AG09309 (cell line): ENCODE measurements around the gene GATAD2B.

ENCODE experiments used
- DNase-seq: peaks from one replicate; pipeline ENCODE4 v3.0.0-alpha.2; 2010; ENCODE audit warnings: low read depth
- H3K4me3 ChIP-seq: 2 replicates; pipeline ENCODE4 v1.5.1; 2011; ENCODE audit warnings: mild to moderate bottlenecking, low read depth, low read length, moderate library complexity; ENCODE audit not compliant: control insufficient read depth
- TF ChIP-seq, protein P1 (sequence below): IDR thresholded peaks from 2 replicates; pipeline ENCODE4 v1.5.1; 2011; ENCODE audit warnings: mild to moderate bottlenecking, low read depth, low read length, inconsistent platforms; ENCODE audit not compliant: insufficient read depth, control insufficient read depth; ENCODE audit errors: missing control alignments

The GATAD2B gene

DNA sequence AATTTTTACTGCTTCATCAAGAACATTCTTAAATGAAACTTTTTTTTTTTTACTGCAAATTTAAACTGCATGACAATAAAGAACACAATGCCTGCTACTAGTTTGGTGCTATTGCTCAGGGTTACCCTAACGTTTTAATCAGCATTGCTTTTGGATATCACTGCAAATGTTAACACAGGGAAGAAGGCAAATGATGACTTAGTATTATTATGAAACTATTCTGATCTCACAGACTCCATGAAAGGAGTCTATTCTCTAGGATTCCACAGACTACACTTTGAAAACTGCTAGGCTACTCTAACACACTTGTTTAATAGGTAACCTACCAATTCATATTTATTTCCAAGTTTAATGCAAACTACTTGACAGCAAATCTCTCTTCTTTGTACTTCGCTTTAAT lies 49.8 kb downstream of the GATAD2B start:
- TF ChIP-seq, protein P1, sequence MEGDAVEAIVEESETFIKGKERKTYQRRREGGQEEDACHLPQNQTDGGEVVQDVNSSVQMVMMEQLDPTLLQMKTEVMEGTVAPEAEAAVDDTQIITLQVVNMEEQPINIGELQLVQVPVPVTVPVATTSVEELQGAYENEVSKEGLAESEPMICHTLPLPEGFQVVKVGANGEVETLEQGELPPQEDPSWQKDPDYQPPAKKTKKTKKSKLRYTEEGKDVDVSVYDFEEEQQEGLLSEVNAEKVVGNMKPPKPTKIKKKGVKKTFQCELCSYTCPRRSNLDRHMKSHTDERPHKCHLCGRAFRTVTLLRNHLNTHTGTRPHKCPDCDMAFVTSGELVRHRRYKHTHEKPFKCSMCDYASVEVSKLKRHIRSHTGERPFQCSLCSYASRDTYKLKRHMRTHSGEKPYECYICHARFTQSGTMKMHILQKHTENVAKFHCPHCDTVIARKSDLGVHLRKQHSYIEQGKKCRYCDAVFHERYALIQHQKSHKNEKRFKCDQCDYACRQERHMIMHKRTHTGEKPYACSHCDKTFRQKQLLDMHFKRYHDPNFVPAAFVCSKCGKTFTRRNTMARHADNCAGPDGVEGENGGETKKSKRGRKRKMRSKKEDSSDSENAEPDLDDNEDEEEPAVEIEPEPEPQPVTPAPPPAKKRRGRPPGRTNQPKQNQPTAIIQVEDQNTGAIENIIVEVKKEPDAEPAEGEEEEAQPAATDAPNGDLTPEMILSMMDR, result no peak
- no peak overlapping the region for H3K4me3 ChIP-seq
- no peak for DNase-seq

DNA sequence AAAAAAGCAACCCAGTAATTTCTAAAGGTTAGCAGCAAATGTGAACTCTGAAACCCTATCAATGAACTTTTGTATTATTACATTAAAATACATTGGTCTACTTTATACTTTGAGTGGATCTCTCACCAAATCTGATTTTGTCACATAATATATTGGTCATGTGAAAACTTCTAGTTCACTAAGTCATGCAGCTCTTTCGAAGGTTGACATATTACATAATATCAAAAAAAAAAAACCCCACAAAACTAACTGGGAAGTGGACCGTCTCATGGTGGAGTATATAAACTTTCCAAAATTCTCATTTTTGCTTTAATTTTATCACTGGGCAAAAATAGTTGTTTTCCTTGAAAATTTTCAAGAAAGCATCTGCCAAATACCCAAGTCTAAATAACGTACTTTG lies 50.4 kb downstream of the GATAD2B start:
- DNase-seq, result no peak
- TF ChIP-seq, protein P1, result no peak
- no peak overlapping the region for H3K4me3 ChIP-seq

DNA sequence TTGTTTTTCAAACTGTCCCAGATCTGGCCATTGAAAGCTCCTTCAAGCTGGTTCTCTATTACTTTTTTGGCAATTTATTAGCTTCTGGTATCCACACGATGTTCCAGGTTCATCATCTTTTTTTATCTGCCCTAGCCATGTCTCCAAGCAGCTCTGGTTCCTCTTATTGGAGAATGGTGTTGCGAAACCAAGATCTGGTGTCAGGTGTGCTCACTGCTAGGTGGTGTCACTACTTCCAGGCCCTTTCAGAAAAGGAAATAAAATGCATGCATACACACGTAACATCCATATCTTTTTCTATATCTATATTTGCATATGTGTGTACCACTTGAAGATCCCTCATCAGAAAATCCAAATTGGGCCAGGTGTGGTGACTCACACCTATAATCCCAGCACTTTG lies 53.3 kb downstream of the GATAD2B start:
- H3K4me3 ChIP-seq, result no peak overlapping the region
- TF ChIP-seq, protein P1, result no peak
- no peak for DNase-seq

DNA sequence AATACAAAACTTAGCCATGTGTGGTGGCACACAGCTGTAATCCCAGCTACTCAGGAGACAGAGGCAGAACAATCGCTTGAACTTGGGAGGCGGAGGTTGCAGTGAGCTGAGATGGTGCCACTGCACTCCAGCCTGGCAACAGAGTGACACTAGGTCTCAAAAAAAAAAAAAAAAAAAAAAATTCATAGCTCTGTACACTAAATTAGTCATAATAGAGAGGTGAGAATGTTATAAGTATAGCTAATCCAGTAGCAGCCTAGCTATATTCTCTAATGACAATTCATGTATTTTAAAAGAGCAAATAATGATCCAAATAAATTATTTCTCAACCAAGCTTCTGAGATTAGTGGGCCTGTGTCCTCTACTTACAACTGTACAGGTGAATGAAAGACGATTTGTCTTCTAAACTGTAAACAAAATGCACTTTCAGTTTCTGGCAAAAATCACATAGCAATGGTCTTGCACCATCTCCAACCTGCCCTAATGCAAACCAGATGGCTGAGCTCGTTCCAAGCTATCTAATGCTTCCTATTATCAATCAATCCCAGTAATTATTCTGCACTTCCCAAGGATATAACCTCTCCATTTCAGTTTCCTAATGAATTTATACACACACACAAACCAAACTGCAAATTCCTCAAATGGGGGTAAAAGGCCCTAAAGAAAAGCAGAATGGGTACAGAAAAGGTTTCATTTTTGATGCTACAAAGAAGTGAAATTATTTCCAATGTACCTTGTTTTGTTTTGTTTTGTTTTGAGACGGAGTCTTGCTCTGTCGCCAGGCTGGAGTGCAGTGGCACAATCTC lies 56.5 kb downstream of the GATAD2B start:
- no peak overlapping the region for H3K4me3 ChIP-seq
- peak; percentile 41 for DNase-seq

DNA sequence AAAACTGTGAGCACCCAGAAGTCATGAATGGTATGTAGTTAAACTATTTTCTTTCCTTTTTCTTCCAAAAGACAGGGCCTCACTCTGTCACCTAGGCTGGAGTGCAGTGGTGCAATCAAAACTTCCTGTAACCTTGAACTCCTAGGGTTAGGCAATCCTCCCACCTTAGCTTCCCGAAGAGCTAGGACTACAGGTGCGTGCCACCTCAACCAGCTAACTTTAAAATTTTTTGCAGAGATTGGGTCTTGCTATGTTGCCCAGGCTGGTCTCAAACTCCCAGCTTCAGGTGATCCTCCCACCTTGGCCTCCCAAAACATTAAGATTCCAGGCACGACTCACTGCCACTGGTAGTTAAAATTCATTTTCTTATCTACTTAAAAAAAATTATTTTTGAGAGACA lies 62.5 kb downstream of the GATAD2B start:
- H3K4me3 ChIP-seq, result no peak overlapping the region
- TF ChIP-seq, protein P1, result no peak
- no peak for DNase-seq

More for the DNA sequence above, 56.5 kb downstream of the GATAD2B start:
- TF ChIP-seq, protein P1, result no peak

DNA sequence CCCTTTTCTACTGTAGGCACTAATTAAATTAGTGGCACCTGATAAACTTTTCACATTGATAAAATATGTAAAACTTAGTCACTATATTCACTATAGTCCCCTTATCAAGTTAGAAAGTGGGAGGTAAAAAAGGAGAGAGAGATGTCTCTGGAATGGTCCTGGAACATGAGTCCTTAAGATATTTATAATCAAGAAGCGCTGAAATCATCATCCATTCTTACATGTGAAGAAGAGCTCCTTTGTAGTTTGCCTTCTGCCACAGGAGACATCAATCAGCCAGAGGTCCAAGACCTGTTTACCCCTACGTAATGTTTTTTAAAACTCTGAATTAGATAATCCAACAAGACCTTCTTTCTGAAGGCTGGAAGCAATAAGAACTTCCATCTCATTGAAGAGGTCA lies 65.3 kb downstream of the GATAD2B start:
- no peak for DNase-seq
- no peak overlapping the region for H3K4me3 ChIP-seq
- TF ChIP-seq, protein P1, result no peak
